Measurements from ENCODE around the gene DMRTA2.

GRCh38 chr1:50373532-50373931 lies 49.7 kb downstream of the DMRTA2 start:
- TF ChIP-seq CTCF (IDR thresholded peaks at IDR 0.05) (no peak), POLR2A (IDR thresholded peaks at IDR 0.05) (no peak)

All from heart left ventricle (tissue), 13 donors.